ENCODE measurements around the gene PRMT5. TPM values are rescaled to one million over a fixed set of nuclear protein-coding genes. Genes with fewer than 3 reads are reported as not detected.
"Not testable (repeated sequence)": the region's sequence is repeated elsewhere in the genome, so short reads cannot be mapped to it uniquely, and the experiment has no call there.

PRMT5 gene
- total RNA-seq, 4 donors from 2014 or later: 42.9 to 53.2 (median 48.3) TPM

GRCh38 chr14:22974530-22975313, 45.5 kb upstream of the PRMT5 start:
- 54 to 58% methylated on average over 9 of the region's 9 CpGs for WGBS, 2 donors
- intact Hi-C loops (cut with DNase I; ENCODE audit: low total_unique reads): no loop called here
- TF ChIP-seq, protein P1, sequence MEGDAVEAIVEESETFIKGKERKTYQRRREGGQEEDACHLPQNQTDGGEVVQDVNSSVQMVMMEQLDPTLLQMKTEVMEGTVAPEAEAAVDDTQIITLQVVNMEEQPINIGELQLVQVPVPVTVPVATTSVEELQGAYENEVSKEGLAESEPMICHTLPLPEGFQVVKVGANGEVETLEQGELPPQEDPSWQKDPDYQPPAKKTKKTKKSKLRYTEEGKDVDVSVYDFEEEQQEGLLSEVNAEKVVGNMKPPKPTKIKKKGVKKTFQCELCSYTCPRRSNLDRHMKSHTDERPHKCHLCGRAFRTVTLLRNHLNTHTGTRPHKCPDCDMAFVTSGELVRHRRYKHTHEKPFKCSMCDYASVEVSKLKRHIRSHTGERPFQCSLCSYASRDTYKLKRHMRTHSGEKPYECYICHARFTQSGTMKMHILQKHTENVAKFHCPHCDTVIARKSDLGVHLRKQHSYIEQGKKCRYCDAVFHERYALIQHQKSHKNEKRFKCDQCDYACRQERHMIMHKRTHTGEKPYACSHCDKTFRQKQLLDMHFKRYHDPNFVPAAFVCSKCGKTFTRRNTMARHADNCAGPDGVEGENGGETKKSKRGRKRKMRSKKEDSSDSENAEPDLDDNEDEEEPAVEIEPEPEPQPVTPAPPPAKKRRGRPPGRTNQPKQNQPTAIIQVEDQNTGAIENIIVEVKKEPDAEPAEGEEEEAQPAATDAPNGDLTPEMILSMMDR (IDR thresholded peaks at IDR 0.05): no peak
- no peak for TF ChIP-seq POLR2A (IDR thresholded peaks at IDR 0.05)
- DNase-seq (ENCODE audit: low spot score in 2 of 2): peak in 1 of 2 donors; percentile 20
- no peak overlapping the region for H3K4me3 ChIP-seq (ENCODE audit: low read depth, poor library complexity, severe bottlenecking)

DNA sequence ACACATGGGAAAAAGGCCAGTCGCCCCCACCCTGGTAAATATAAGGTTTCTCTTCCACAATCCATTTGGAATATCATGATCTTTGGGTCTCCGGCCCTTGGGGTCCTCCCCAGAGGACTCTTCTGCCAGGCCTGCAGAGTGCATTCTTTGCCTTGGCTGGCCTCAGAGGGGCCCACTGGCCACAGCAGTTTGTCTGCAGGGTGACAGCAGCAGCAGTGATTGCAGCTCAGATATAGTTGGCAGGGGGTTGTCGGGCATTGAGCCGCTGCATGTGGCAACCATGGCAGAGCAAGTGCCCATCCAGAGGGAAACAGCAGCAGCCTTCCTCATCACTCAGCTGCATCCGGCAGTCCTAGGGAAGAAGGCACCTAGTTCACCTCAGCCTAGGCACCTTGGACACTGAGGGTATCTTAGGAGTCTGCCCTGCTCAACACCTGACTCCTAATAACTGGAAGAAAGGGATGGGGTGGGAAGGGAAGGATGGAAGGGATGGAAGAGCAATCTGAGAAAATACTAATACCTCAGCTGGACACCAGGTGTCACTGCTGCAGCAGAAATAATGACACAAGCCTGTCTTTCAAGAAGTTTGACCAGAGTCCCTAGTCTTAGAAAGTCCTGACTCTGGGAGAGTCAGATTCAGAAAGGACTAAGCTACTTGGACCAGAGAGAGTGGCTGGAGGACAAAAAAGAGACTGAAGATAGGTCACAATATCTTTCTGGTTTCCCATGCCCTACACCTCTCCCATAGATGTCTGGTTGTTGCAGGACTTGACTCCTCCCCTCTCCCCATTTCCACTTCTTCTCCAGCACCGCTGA, 44.2 kb upstream of the PRMT5 start:
- no peak for TF ChIP-seq POLR2A (IDR thresholded peaks at IDR 0.05)
- TF ChIP-seq, protein P1 (IDR thresholded peaks at IDR 0.05): no peak
- peak in 1 of 2 donors; percentile 45 for DNase-seq (ENCODE audit: low spot score in 2 of 2)
- intact Hi-C loops (cut with DNase I; ENCODE audit: low total_unique reads): no loop called here
- no peak overlapping the region for H3K4me3 ChIP-seq (ENCODE audit: low read depth, poor library complexity, severe bottlenecking)
- 70 to 80% methylated on average over 6 of the region's 6 CpGs for WGBS, 2 donors

- TF ChIP-seq, protein P1 (IDR thresholded peaks at IDR 0.05): peak in 1 of 3 donors; percentile 21
- TF ChIP-seq POLR2A (IDR thresholded peaks at IDR 0.05): no peak
- no peak for DNase-seq (ENCODE audit: low spot score in 2 of 2)
- WGBS, 2 donors: 79 to 85% methylated on average over 2 of the region's 2 CpGs
- H3K4me3 ChIP-seq (ENCODE audit: low read depth, poor library complexity, severe bottlenecking): no peak overlapping the region
- intact Hi-C loops (cut with DNase I; ENCODE audit: low total_unique reads): no loop called here
Observed at GRCh38 chr14:22972313-22972930, 43.2 kb upstream of the PRMT5 start.

GRCh38 chr14:22971152-22971551, 42.0 kb upstream of the PRMT5 start:
- WGBS, 2 donors: 94 to 98% methylated on average over 1 of the region's 1 CpG
- TF ChIP-seq, protein P1 (IDR thresholded peaks at IDR 0.05): no peak
- TF ChIP-seq POLR2A (IDR thresholded peaks at IDR 0.05): no peak
- no peak overlapping the region for H3K4me3 ChIP-seq (ENCODE audit: low read depth, poor library complexity, severe bottlenecking)
- intact Hi-C loops (cut with DNase I; ENCODE audit: low total_unique reads): no loop called here
- DNase-seq (ENCODE audit: low spot score in 2 of 2): no peak

DNA sequence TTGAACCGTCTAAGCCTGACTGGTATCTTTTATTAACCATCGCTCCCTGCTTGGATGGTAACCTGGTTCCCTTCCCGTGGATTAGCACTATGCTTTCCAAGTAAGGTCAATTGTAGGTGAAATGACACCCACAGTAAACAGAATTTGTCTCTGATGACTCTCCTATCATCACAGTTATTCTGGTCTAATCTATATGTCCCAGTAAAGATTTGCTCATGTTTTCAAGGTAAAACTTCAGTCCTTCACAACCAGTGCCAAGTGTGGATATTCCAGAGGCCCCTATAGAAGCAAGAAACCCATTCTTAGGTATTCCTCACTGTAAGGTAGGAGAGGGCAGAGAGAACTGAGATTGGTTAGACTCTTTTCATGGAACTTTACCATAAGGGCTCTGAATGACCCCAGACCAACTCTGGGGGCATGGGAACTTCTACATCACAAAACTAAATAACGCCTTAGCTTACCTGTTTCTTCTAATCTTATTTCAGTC, 37.6 kb upstream of the PRMT5 start:
- WGBS, 2 donors: 56 to 63% methylated on average over 4 of the region's 4 CpGs
- no peak for DNase-seq (ENCODE audit: low spot score in 2 of 2)
- no peak overlapping the region for H3K4me3 ChIP-seq (ENCODE audit: low read depth, poor library complexity, severe bottlenecking)
- intact Hi-C loops (cut with DNase I; ENCODE audit: low total_unique reads): no loop called here
- TF ChIP-seq, protein P1 (IDR thresholded peaks at IDR 0.05): no peak
- TF ChIP-seq POLR2A (IDR thresholded peaks at IDR 0.05): no peak

- H3K4me3 ChIP-seq (ENCODE audit: low read depth, poor library complexity, severe bottlenecking); DNase-seq (ENCODE audit: low spot score in 2 of 2); intact Hi-C loops (cut with DNase I; ENCODE audit: low total_unique reads): not testable (repeated sequence)
- 68 to 74% methylated on average over 15 of the region's 15 CpGs for WGBS, 2 donors
Observed at GRCh38 chr14:22965916-22966782, 37.0 kb upstream of the PRMT5 start.

Data from lower leg skin (tissue), 4 donors.